Loucy (cell line): Measurements from ENCODE around the gene CCNA2.

Experiments
- CTCF ChIP-seq: fragments of 200-600 bp; sonication (generic); conservative IDR thresholded peaks from 2 replicates; pipeline ENCODE4 v1.5.1; 2014; ENCODE audit warnings: mild to moderate bottlenecking, antibody characterized with exemption, low read length
- EZH2phosphoT487 ChIP-seq: fragments of 200-600 bp; IDR thresholded peaks from 2 replicates; pipeline ENCODE4 v1.6.1; 2018; ENCODE audit warnings: antibody characterized with exemption, mild to moderate bottlenecking, moderate library complexity, borderline replicate concordance

- TF ChIP-seq CTCF (no peak), EZH2phosphoT487 (no peak)
These were observed 23.1 kb downstream of the CCNA2 start for GRCh38 chr4:121800638-121800960.
